ENCODE results near the gene PSTPIP1. TPM values are rescaled to one million over a fixed set of nuclear protein-coding genes. Genes with fewer than 3 reads are reported as not detected.

The PSTPIP1 gene
- total RNA-seq, 2 experiments from 2014 or later, result 79.4 to 82.7 TPM

GRCh38 chr15:76999996-77000395 is 5.1 kb downstream of the PSTPIP1 start:
- DNase-seq (peak in 4 of 14 experiments; percentile 38 to 49 (median 40)), ATAC-seq (ENCODE audit: poor library complexity) (no peak)
- ChIA-PET CTCF (no interaction called here), POLR2A (no interaction called here)
- H3K4me3 ChIP-seq (ENCODE audit: low read length), result no peak overlapping the region
- no peaks in the 10 kb centered on the region for H3K9me3 Mint-ChIP-seq
- H3K4me1 ChIP-seq (ENCODE audit: insufficient read depth, low read length), result peaks cover 94% of the 10 kb centered on the region
- H3K27me3 ChIP-seq (ENCODE audit: control insufficient read depth in 1 of 2, insufficient read depth in 2 of 2, low read length in 2 of 2), result no peaks in the 10 kb centered on the region
- H3K36me3 Mint-ChIP-seq (ENCODE audit: low read depth), result peaks cover 58% of the 10 kb centered on the region
- peak overlapping the region; percentile 26 to 69 for H3K27ac ChIP-seq (ENCODE audit: low read depth in 1 of 2, low read length in 2 of 2)
- H3K27me3 Mint-ChIP-seq, result no peaks in the 10 kb centered on the region
- H3K36me3 ChIP-seq (ENCODE audit: insufficient read depth, low read length), result peaks cover 32% of the 10 kb centered on the region
- H3K4me1 Mint-ChIP-seq (ENCODE audit: low read depth), result peaks cover 94% of the 10 kb centered on the region
- no peaks in the 10 kb centered on the region for H3K9me3 ChIP-seq (ENCODE audit: control insufficient read depth in 1 of 2, insufficient read depth in 1 of 2, low read length in 2 of 2)
- H3K4me3 Mint-ChIP-seq, result no peak overlapping the region
- TF ChIP-seq CTCF (IDR thresholded peaks at IDR 0.05), result no peak
- H3K27ac Mint-ChIP-seq, result peak overlapping the region; percentile 98
- intact Hi-C loops (cut with DNase I, micrococcal nuclease), result loop anchor here (5.0 to 10.0 kb wide), 2 partner anchors 68 to 425 kb away; partner anchors contain the start of genes RCN2 (in 2 of the 2), HMG20A (in 1 of the 2) and PEAK1 (in 1 of the 2)

GRCh38 chr15:77001351-77001750 is 6.4 kb downstream of the PSTPIP1 start:
- H3K27me3 ChIP-seq (ENCODE audit: control insufficient read depth in 1 of 2, insufficient read depth in 2 of 2, low read length in 2 of 2), result no peaks in the 10 kb centered on the region
- peaks cover 69% of the 10 kb centered on the region for H3K36me3 Mint-ChIP-seq (ENCODE audit: low read depth)
- peak overlapping the region; percentile 1 for H3K4me3 ChIP-seq (ENCODE audit: low read length)

GRCh38 chr15:77001966-77002365 is 7.0 kb downstream of the PSTPIP1 start:
- no peak for ATAC-seq (ENCODE audit: poor library complexity)
- peaks cover 95% of the 10 kb centered on the region for H3K4me1 Mint-ChIP-seq (ENCODE audit: low read depth)
- H3K36me3 Mint-ChIP-seq (ENCODE audit: low read depth), result peaks cover 72% of the 10 kb centered on the region
- peak overlapping the region; percentile 91 for H3K27ac Mint-ChIP-seq
- Histone ChIP-seq H3K27ac (ENCODE audit: low read depth in 1 of 2, low read length in 2 of 2) (peak overlapping the region; percentile 55 to 66), H3K9me3 (ENCODE audit: control insufficient read depth in 1 of 2, insufficient read depth in 1 of 2, low read length in 2 of 2) (no peaks in the 10 kb centered on the region), H3K36me3 (ENCODE audit: insufficient read depth, low read length) (peaks cover 39% of the 10 kb centered on the region), H3K4me3 (ENCODE audit: low read length) (no peak overlapping the region), H3K27me3 (ENCODE audit: control insufficient read depth in 1 of 2, insufficient read depth in 2 of 2, low read length in 2 of 2) (no peaks in the 10 kb centered on the region), H3K4me1 (ENCODE audit: insufficient read depth, low read length) (peaks cover 87% of the 10 kb centered on the region)
- H3K9me3 Mint-ChIP-seq, result no peaks in the 10 kb centered on the region
- peak overlapping the region; percentile 78 for H3K4me3 Mint-ChIP-seq
- H3K27me3 Mint-ChIP-seq, result no peaks in the 10 kb centered on the region
- CTCF ChIA-PET, result interaction anchor here (1.1 kb wide), 1 partner anchor 28 kb away, joined by 3 read pairs; no protein-coding TSS in a partner anchor
- DNase-seq, result peak in 2 of 14 experiments; percentile 1 to 7
- POLR2A ChIA-PET, result interaction anchor here (1.0 kb wide), 1 partner anchor 11 kb away, joined by 3 read pairs; no protein-coding TSS in a partner anchor
- TF ChIP-seq CTCF (IDR thresholded peaks at IDR 0.05), result no peak
- intact Hi-C loops (cut with DNase I, micrococcal nuclease), result no loop called here

More at GRCh38 chr15:77001351-77001750, 6.4 kb downstream of the PSTPIP1 start:
- Histone ChIP-seq H3K27ac (ENCODE audit: low read depth in 1 of 2, low read length in 2 of 2) (peak overlapping the region in 1 of 2 donors; percentile 55), H3K4me1 (ENCODE audit: insufficient read depth, low read length) (peaks cover 90% of the 10 kb centered on the region), H3K9me3 (ENCODE audit: control insufficient read depth in 1 of 2, insufficient read depth in 1 of 2, low read length in 2 of 2) (no peaks in the 10 kb centered on the region), H3K36me3 (ENCODE audit: insufficient read depth, low read length) (peaks cover 35% of the 10 kb centered on the region)
- Mint-ChIP-seq H3K4me3 (peak overlapping the region; percentile 56), H3K4me1 (ENCODE audit: low read depth) (peaks cover 95% of the 10 kb centered on the region), H3K27ac (peak overlapping the region; percentile 91), H3K9me3 (no peaks in the 10 kb centered on the region), H3K27me3 (no peaks in the 10 kb centered on the region)
- POLR2A ChIA-PET, result interaction anchor here (1.0 kb wide), 1 partner anchor 11 kb away, joined by 3 read pairs; no protein-coding TSS in a partner anchor
- intact Hi-C loops (cut with DNase I, micrococcal nuclease), result no loop called here
- DNase-seq (peak in 2 of 14 experiments; percentile 0 to 7), ATAC-seq (ENCODE audit: poor library complexity) (no peak)
- CTCF ChIA-PET, result interaction anchor here (1.1 kb wide), 1 partner anchor 28 kb away, joined by 3 read pairs; no protein-coding TSS in a partner anchor
- no peak for TF ChIP-seq CTCF (IDR thresholded peaks at IDR 0.05)

Data from CD4-positive, alpha-beta T cell (primary cell).